GM12878 (cell line): Measurements from ENCODE around the gene THOC7. TPM values are rescaled to one million over a fixed set of nuclear protein-coding genes. Genes with fewer than 3 reads are reported as not detected.

Experiments
- ATAC-seq: fragments of 200-7000 bp; cut with Tn5 transposase; 3 replicates; pipeline ENCODE4 v1.9.1; 2020; ENCODE audit warnings: mild to moderate bottlenecking, moderate library complexity
- BruUV-seq: library from RNA; stranded (reverse); fragments of 400-500 nt; replicated peaks from 2 replicates; lab custom pipeline; 2021; lab: Mats Ljungman, UMichigan
- CTCF ChIA-PET: fragments of 300-600 bp; sonication (Branson Sonifier 250); formaldehyde crosslinking; extraction: SDS; loops from one replicate; lab custom pipeline; 2021; ENCODE audit warnings: inconsistent platforms; lab: Yijun Ruan, JAX
- POLR2A ChIA-PET: fragments of 350-600 bp; formaldehyde crosslinking; extraction: SDS; loops from one replicate; lab custom pipeline; 2021; ENCODE audit warnings: inconsistent platforms; lab: Charles Lee
- RAD21 ChIA-PET: fragments of 300-600 bp; sonication (Branson Sonifier 250); formaldehyde crosslinking; loops from one replicate; lab custom pipeline; 2023; ENCODE audit warnings: antibody characterized with exemption; ENCODE audit not compliant: unreplicated experiment; lab: Charles Lee
- SMC1A ChIA-PET: fragments of 300-600 bp; sonication (Branson Sonifier 250); formaldehyde crosslinking; loops from one replicate; lab custom pipeline; 2023; ENCODE audit not compliant: unreplicated experiment, uncharacterized antibody; lab: Charles Lee
- DNase-seq: peaks from one replicate; pipeline ENCODE4 v3.0.0-alpha.2; 2011; ENCODE audit warnings: low read depth, low spot score
- FAIRE-seq: peaks from 3 replicates; lab custom pipeline; 2011; peaks lifted over from hg19 to GRCh38; lab: Jason Lieb, UNC
- H2AFZ ChIP-seq: 2 replicates; pipeline ENCODE4 v1.6.0; 2011; ENCODE audit warnings: low read depth, low read length, control low read depth; ENCODE audit not compliant: control insufficient read depth
- H3K27ac ChIP-seq: 2 replicates; pipeline ENCODE4 v1.5.1; 2011; ENCODE audit warnings: control low read depth; ENCODE audit not compliant: control insufficient read depth, insufficient read depth
- H3K27me3 ChIP-seq, 2 experiments: replicated peaks in 1 of 2; 2 replicates each; pipeline versions ENCODE4 v1.6.0 to v1.6.1; 2011; ENCODE audit warnings: low read length in 1 of 2; ENCODE audit not compliant: control insufficient read depth in 2 of 2, insufficient read depth in 2 of 2
- H3K36me3 ChIP-seq, 2 experiments: 2 replicates each; pipeline ENCODE4 v1.5.1; 2011; ENCODE audit warnings: low read length in 1 of 2; ENCODE audit not compliant: control insufficient read depth in 2 of 2, insufficient read depth in 2 of 2
- H3K4me1 ChIP-seq: 2 replicates; pipeline ENCODE4 v1.6.1; 2011; ENCODE audit warnings: mild to moderate bottlenecking, low read length, moderate library complexity, mixed read lengths; ENCODE audit not compliant: control insufficient read depth, insufficient read depth
- H3K4me2 ChIP-seq: 2 replicates; pipeline ENCODE4 v1.6.0; 2011; ENCODE audit warnings: control low read depth; ENCODE audit not compliant: control insufficient read depth, insufficient read depth
- H3K4me3 ChIP-seq: fragments of 200-600 bp; sonication (generic); 2 replicates; pipeline ENCODE4 v1.5.1; 2016
- H3K79me2 ChIP-seq: 2 replicates; pipeline ENCODE4 v1.6.0; 2011; ENCODE audit warnings: low read length; ENCODE audit not compliant: control insufficient read depth, insufficient read depth
- H3K9ac ChIP-seq: 2 replicates; pipeline ENCODE4 v1.8.0; 2011; ENCODE audit warnings: low read length, control low read depth, mixed read lengths; ENCODE audit not compliant: control insufficient read depth, insufficient read depth
- H3K9me3 ChIP-seq: replicated peaks from 3 replicates; pipeline ENCODE4 v1.5.1; 2011; ENCODE audit warnings: mild to moderate bottlenecking, low read length; ENCODE audit not compliant: control insufficient read depth, insufficient read depth
- H4K20me1 ChIP-seq: 2 replicates; pipeline ENCODE4 v1.6.0; 2011; ENCODE audit not compliant: control insufficient read depth, insufficient read depth
- ETV6 ChIP-seq, 2 experiments: fragments of 450-650 bp in 1 of 2; IDR thresholded peaks in 1 of 2; conservative IDR thresholded peaks in 1 of 2; 2 replicates each; pipeline ENCODE4 v1.6.1; 2014; ENCODE audit warnings: antibody characterized with exemption in 1 of 2, borderline replicate concordance in 1 of 2, low read depth in 1 of 2, mild to moderate bottlenecking in 1 of 2, moderate library complexity in 1 of 2
- PAX5 ChIP-seq: IDR thresholded peaks from 2 replicates; pipeline ENCODE4 v1.6.1; 2011; ENCODE audit warnings: low read depth, low read length, borderline replicate concordance
- PAX8 ChIP-seq: fragments of 450-650 bp; IDR thresholded peaks from 2 replicates; pipeline ENCODE4 v1.6.1; 2017; ENCODE audit warnings: mild to moderate bottlenecking, moderate library complexity
- STAT1 ChIP-seq: fragments of 450-650 bp; conservative IDR thresholded peaks from 2 replicates; pipeline ENCODE4 v1.6.1; 2014; ENCODE audit warnings: antibody characterized with exemption, mild to moderate bottlenecking
- WGBS: methylation state at CpG from one replicate; pipeline ENCODE4 v1.1.6; 2016; ENCODE audit warnings: low lambda C conversion rate; ENCODE audit not compliant: insufficient replicate concordance, insufficient coverage; ENCODE audit errors: missing lambda C conversion rate; 5-methylcytosine and 5-hydroxymethylcytosine counted together
- in situ Hi-C: fragments of 300-500 bp; cut with MboI; formaldehyde crosslinking; loops from 9 replicates; pipeline ENCODE4 v1.14.3; 2018; ENCODE audit warnings: mixed read lengths
- intact Hi-C: fragments of 100-400 bp; cut with micrococcal nuclease; formaldehyde crosslinking; loops from one replicate; pipeline ENCODE4 v1.14.2; 2022; ENCODE audit not compliant: unreplicated experiment
- polyA plus RNA-seq, 11 experiments: library from polyadenylated mRNA; depleted of rRNA in 4 of 11; unstranded in 6 of 11; stranded (reverse) in 5 of 11; fragments of >200 nt; fragmentation: Nextera tagmentation in 4 of 11; fragmentation: Illumina TruSeq in 1 of 11; extraction: Ambion mirVana in 4 of 11; extraction: Trizol in 1 of 11; gene quantifications; 1 replicate in 1 of 11; 2 replicates in 10 of 11; pipeline versions ENCODE4 v1.2.1 to v1.2.3, GENCODE V29; 2011 to 2016; ENCODE audit warnings: inconsistent platforms in 2 of 11, missing spikeins in 2 of 11, low read depth in 1 of 11
- total RNA-seq, 4 experiments: library from RNA; depleted of rRNA in 3 of 4; stranded (reverse); fragments of >200 nt in 3 of 4; fragmentation: Illumina TruSeq in 1 of 4; extraction: Trizol in 1 of 4; gene quantifications; 2 replicates each; pipeline versions ENCODE4 v1.2.1 to v1.2.3, GENCODE V29; 2013 to 2021

THOC7 gene
- total and polyA plus RNA-seq, 10 of the 15 experiments (the other 5 are each of a cell fraction or from before 2014, with no cell fraction given): 61.7 to 269 (median 138) TPM

DNA sequence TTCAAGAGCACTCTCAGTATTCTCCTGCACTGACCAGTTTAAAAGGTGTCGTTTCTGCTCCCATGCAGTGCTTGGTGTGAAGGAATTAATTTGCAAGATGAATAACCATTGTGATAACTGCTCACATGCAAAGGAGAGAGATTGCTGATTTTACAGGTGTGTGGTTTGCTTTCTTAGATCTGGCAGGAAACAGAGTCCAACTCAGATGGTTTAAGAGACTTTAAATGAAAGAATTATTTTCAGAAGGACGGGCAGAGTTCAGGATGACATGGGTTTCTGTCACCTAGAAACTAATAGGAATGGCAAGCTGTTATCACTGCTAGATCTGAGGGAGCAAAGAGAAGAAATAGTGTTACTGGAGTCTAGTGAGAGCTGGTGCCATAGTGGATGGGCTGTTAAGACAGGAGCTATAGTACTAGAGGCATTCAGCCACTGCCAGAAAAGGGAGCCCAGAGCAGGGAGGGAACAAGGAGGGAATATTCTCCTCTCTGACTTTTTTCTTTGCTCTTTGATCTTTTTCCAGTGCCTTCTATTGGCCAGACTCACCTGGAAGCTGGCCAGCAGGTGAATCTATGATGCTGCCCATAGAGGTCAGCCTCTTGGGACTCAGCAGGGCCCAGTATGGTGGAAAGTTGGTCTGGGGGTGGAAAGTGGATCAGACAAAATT lies 14.9 kb upstream of the THOC7 start:
- BruUV-seq: no TSS peak
- in situ Hi-C loops: no loop called here
- no peak for DNase-seq
- 63% methylated on average over 2 of the region's 2 CpGs for WGBS
- POLR2A ChIA-PET: interaction anchor here (2.0 kb wide), 1 partner anchor 11 kb away, joined by 6 read pairs; no protein-coding TSS in a partner anchor
- H3K4me3 ChIP-seq: no peak overlapping the region
- H2AFZ ChIP-seq: no peak overlapping the region
- no peak for FAIRE-seq
- no peaks in the 10 kb centered on the region for H3K27me3 ChIP-seq
- SMC1A ChIA-PET: interaction anchor here (1.7 to 2.5 kb wide), 2 partner anchors 10 to 31 kb away, joined by 6 to 10 read pairs; no protein-coding TSS in a partner anchor
- intact Hi-C loops: no loop called here
- H3K4me1 ChIP-seq: no peaks in the 10 kb centered on the region
- CTCF ChIA-PET: interaction anchor here (0.6 to 2.1 kb wide), 2 partner anchors 60 to 249 kb away, joined by 3 to 8 read pairs; partner anchors contain the start of gene C3orf49
- peaks cover 52% of the 10 kb centered on the region for H3K79me2 ChIP-seq
- H3K27ac ChIP-seq: no peak overlapping the region
- no peaks in the 10 kb centered on the region for H3K9me3 ChIP-seq
- RAD21 ChIA-PET: no interaction called here
- H3K9ac ChIP-seq: no peak overlapping the region
- no peak; the same call in 2 of the 3 replicates for ATAC-seq
- H3K4me2 ChIP-seq: no peak overlapping the region
- no peaks in the 10 kb centered on the region; the same call in 1 of the 2 replicates for H4K20me1 ChIP-seq
- TF ChIP-seq ETV6 (conservative IDR thresholded peaks at IDR 0.05 in 1 of 2, IDR thresholded peaks at IDR 0.05 in 1 of 2; ENCODE audit: borderline replicate concordance in 1 of 2, low read depth in 1 of 2) (0 out of 4 replicates have a peak, but pooled peaks of 1 of the 2 experiments have one; percentile 41), PAX8 (no peak)
- H3K36me3 ChIP-seq: no peaks in the 10 kb centered on the region; a peak in 1 of 4 replicates

DNA sequence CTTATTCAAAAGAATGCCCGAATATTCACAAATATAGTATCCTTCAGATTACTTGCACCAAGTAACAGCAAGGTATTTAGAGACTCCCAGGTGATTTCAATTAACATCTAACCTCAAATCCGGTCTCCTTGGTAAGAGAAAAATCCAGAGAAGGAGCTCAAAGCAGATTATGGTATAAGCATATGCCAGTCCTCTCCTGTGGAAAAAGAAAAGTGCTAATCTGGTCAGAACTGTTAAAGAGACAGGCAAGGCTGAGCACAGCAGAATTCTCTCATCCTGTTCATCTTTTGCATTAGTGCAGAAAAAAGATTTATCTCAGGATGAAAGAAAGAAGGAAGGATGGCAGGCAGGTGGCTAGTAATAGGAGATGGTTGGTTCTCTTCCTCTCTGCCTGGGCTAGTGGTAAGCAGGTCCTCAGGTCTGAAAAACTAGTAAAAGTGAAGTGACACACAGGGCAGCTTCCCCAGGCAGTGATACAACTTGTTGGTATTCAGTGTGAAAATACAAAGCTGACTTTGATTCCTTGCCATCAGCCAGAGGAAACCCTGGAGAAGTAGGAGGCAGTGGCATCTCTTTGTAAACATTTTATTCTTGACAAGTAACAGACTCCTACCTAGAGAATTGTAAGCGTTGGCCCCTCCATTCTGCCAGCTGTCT lies 14.3 kb upstream of the THOC7 start:
- no peak for TF ChIP-seq PAX5
- no peak for TF ChIP-seq STAT1
- ATAC-seq: no peak
- no peak for DNase-seq
- RAD21 ChIA-PET: no interaction called here
- SMC1A ChIA-PET: interaction anchor here (1.7 to 2.9 kb wide), 4 partner anchors 9 to 130 kb away, joined by 6 to 14 read pairs (median 8); no protein-coding TSS in a partner anchor
- Histone ChIP-seq H3K9me3 (no peaks in the 10 kb centered on the region), H3K4me2 (no peak overlapping the region), H3K27me3 (no peaks in the 10 kb centered on the region), H3K27ac (no peak overlapping the region), H4K20me1 (no peaks in the 10 kb centered on the region; the same call in 1 of the 2 replicates), H3K9ac (no peak overlapping the region), H3K4me1 (no peaks in the 10 kb centered on the region), H3K4me3 (no peak overlapping the region), H3K79me2 (peaks cover 47% of the 10 kb centered on the region), H3K36me3 (no peaks in the 10 kb centered on the region; a peak in 1 of 4 replicates), H2AFZ (no peak overlapping the region)
- CTCF ChIA-PET: interaction anchor here (0.6 to 2.3 kb wide), 5 partner anchors 12 to 248 kb away, joined by 3 to 8 read pairs (median 4); partner anchors contain the start of gene C3orf49
- no peak for FAIRE-seq
- intact Hi-C loops (no loop called here), in situ Hi-C loops (no loop called here)
- BruUV-seq: no TSS peak
- WGBS: 96% methylated on average over 3 of the region's 3 CpGs
- POLR2A ChIA-PET: interaction anchor here (0.6 to 2.0 kb wide), 4 partner anchors 12 to 77 kb away, joined by 3 to 6 read pairs (median 4); no protein-coding TSS in a partner anchor
